Hepatocyte (in vitro differentiated cells): Measurements from ENCODE around the gene PPP1R12A. TPM values are rescaled to one million over a fixed set of nuclear protein-coding genes. Genes with fewer than 3 reads are reported as not detected.

ENCODE experiments used
- DNase-seq: peaks from one replicate; pipeline ENCODE4 v3.0.0-alpha.2; 2016; ENCODE audit warnings: low spot score
- H2AFZ ChIP-seq: fragments of 200-600 bp; sonication (generic); 2 replicates; pipeline ENCODE4 v1.6.0; 2016; ENCODE audit warnings: antibody characterized with exemption, mild to moderate bottlenecking
- H3K27ac ChIP-seq: fragments of 200-600 bp; sonication (generic); 2 replicates; pipeline ENCODE4 v1.5.1; 2016; ENCODE audit warnings: mild to moderate bottlenecking
- H3K27me3 ChIP-seq: fragments of 200-600 bp; sonication (generic); 2 replicates; pipeline ENCODE4 v1.6.1; 2016
- H3K36me3 ChIP-seq: fragments of 200-600 bp; sonication (generic); replicated peaks from 2 replicates; pipeline ENCODE4 v1.5.1; 2016; ENCODE audit warnings: low read depth; ENCODE audit not compliant: insufficient read depth
- H3K4me1 ChIP-seq: fragments of 200-600 bp; sonication (generic); 2 replicates; pipeline ENCODE4 v1.5.1; 2016; ENCODE audit warnings: mild to moderate bottlenecking, moderate library complexity; ENCODE audit not compliant: insufficient read depth
- H3K4me2 ChIP-seq: fragments of 200-600 bp; sonication (generic); 2 replicates; pipeline ENCODE4 v1.6.0; 2016
- H3K4me3 ChIP-seq: fragments of 200-600 bp; sonication (generic); 2 replicates; pipeline ENCODE4 v1.5.1; 2016; ENCODE audit warnings: mild to moderate bottlenecking
- H3K79me2 ChIP-seq: fragments of 200-600 bp; sonication (generic); 2 replicates; pipeline ENCODE4 v1.6.0; 2017; ENCODE audit warnings: mild to moderate bottlenecking
- H3K9me2 ChIP-seq: fragments of 200-600 bp; sonication (generic); replicated peaks from 2 replicates; pipeline ENCODE4 v1.6.0; 2017; ENCODE audit warnings: mild to moderate bottlenecking; ENCODE audit not compliant: insufficient read depth
- H3K9me3 ChIP-seq: fragments of 200-600 bp; sonication (generic); 2 replicates; pipeline ENCODE4 v1.5.1; 2016; ENCODE audit warnings: low read depth, mild to moderate bottlenecking
- H4K20me1 ChIP-seq: fragments of 200-600 bp; sonication (generic); 2 replicates; pipeline ENCODE4 v1.6.0; 2016; ENCODE audit warnings: mild to moderate bottlenecking; ENCODE audit not compliant: insufficient read depth, poor library complexity, severe bottlenecking
- CTCF ChIP-seq: fragments of 200-600 bp; sonication (generic); IDR thresholded peaks from 2 replicates; pipeline ENCODE4 v1.5.1; 2016; ENCODE audit warnings: antibody characterized with exemption, mild to moderate bottlenecking; ENCODE audit not compliant: poor library complexity
- EZH2 ChIP-seq: fragments of 200-600 bp; sonication (generic); IDR thresholded peaks from 2 replicates; pipeline ENCODE4 v1.6.1; 2016; ENCODE audit warnings: antibody characterized with exemption, mild to moderate bottlenecking, borderline replicate concordance
- EZH2phosphoT487 ChIP-seq: fragments of 200-600 bp; sonication (generic); IDR thresholded peaks from one replicate; pipeline ENCODE4 v1.6.1; 2018; ENCODE audit warnings: antibody characterized with exemption, mild to moderate bottlenecking, low read depth, moderate library complexity; ENCODE audit not compliant: unreplicated experiment, severe bottlenecking
- WGBS: methylation state at CpG from one replicate; pipeline ENCODE4 v1.1.6; 2016; ENCODE audit warnings: low lambda C conversion rate; ENCODE audit errors: missing lambda C conversion rate; 5-methylcytosine and 5-hydroxymethylcytosine counted together
- polyA plus RNA-seq: library from polyadenylated mRNA; unstranded; fragments of >200 nt; fragmentation: Nextera tagmentation; extraction: Ambion mirVana; gene quantifications from 2 replicates; pipeline ENCODE4 v1.2.1, GENCODE V29; 2016
- total RNA-seq: library from RNA; depleted of rRNA; stranded (reverse); fragments of >200 nt; gene quantifications from 2 replicates; pipeline ENCODE4 v1.2.3, GENCODE V29; 2014

The PPP1R12A gene
- total and polyA plus RNA-seq, 2 experiments from 2014 or later, result 71.7 to 74.0 TPM

GRCh38 chr12:79828924-79829323 lies 106.0 kb downstream of the PPP1R12A start:
- H3K79me2 ChIP-seq, result peaks cover 25% of the 10 kb centered on the region
- peaks cover 4% of the 10 kb centered on the region for H4K20me1 ChIP-seq

GRCh38 chr12:79827484-79827883 lies 107.4 kb downstream of the PPP1R12A start:
- H2AFZ ChIP-seq, result no peak overlapping the region
- H3K4me2 ChIP-seq, result no peak overlapping the region
- H3K36me3 ChIP-seq, result no peaks in the 10 kb centered on the region
- DNase-seq, result no peak
- 94% methylated on average over 3 of the region's 3 CpGs for WGBS
- H3K4me3 ChIP-seq, result no peak overlapping the region
- H3K27ac ChIP-seq, result no peak overlapping the region
- peaks cover 15% of the 10 kb centered on the region for H3K79me2 ChIP-seq
- H3K27me3 ChIP-seq, result no peaks in the 10 kb centered on the region
- H3K4me1 ChIP-seq, result no peaks in the 10 kb centered on the region
- H4K20me1 ChIP-seq, result no peaks in the 10 kb centered on the region
- no peak for TF ChIP-seq EZH2
- no peak for TF ChIP-seq EZH2phosphoT487
- no peak for TF ChIP-seq CTCF
- no peaks in the 10 kb centered on the region for H3K9me2 ChIP-seq
- H3K9me3 ChIP-seq, result no peaks in the 10 kb centered on the region

More at GRCh38 chr12:79828924-79829323, 106.0 kb downstream of the PPP1R12A start:
- 98% methylated on average over 2 of the region's 2 CpGs for WGBS
- Histone ChIP-seq H3K9me3 (no peaks in the 10 kb centered on the region), H3K9me2 (no peaks in the 10 kb centered on the region), H2AFZ (no peak overlapping the region), H3K4me3 (no peak overlapping the region), H3K4me2 (no peak overlapping the region), H3K36me3 (no peaks in the 10 kb centered on the region), H3K27me3 (no peaks in the 10 kb centered on the region), H3K27ac (no peak overlapping the region), H3K4me1 (no peaks in the 10 kb centered on the region)
- no peak for TF ChIP-seq EZH2phosphoT487
- TF ChIP-seq EZH2, result no peak
- no peak for TF ChIP-seq CTCF
- DNase-seq, result no peak

DNA sequence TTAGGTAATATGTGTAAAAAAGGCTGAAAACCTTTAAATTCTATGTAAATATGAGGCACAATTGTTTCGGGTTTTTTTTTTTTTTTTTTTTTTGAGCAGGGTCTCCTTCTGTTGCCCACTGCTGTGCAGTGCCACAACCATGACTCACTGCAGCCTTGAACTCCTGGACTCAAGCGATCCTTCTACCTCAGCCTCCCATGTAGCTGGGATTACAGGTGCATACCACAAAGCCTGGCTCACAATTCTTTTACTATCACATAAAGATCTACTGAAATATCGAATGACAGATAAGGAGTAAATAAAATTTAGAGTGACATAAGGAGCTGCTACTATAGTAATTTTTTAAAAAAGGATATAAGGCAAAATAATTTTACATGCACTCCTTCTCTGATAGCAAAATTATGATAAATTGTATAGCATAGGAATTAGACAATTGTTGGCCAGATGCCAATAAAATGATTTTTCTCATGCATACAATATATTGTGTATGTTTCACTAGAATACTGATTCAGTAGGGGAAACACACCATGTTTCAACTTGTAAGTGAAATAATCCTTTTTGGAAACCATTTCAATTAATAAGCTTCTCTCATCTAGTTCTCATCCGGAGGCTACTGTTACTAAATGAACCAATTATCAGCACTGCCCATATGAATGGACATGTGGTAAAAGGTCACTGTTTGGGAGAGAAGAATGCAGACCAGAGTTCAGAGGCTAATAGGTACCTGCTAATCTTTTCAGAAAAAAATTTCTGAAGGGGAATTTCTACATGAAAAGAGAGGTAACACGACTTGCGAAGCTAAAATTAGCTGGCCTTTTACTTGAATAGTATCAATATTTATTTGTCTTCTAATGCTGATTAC lies 108.4 kb downstream of the PPP1R12A start:
- Histone ChIP-seq H3K9me2 (no peaks in the 10 kb centered on the region), H3K79me2 (peaks cover 17% of the 10 kb centered on the region), H3K4me2 (no peak overlapping the region), H3K27ac (no peak overlapping the region), H3K9me3 (no peaks in the 10 kb centered on the region), H3K4me1 (no peaks in the 10 kb centered on the region), H3K36me3 (no peaks in the 10 kb centered on the region), H3K4me3 (no peak overlapping the region), H2AFZ (no peak overlapping the region), H3K27me3 (no peaks in the 10 kb centered on the region), H4K20me1 (no peaks in the 10 kb centered on the region)
- 85% methylated on average over 6 of the region's 6 CpGs for WGBS
- DNase-seq, result no peak
- TF ChIP-seq EZH2, result no peak
- TF ChIP-seq CTCF, result no peak
- no peak for TF ChIP-seq EZH2phosphoT487

- Histone ChIP-seq H3K4me1 (no peaks in the 10 kb centered on the region), H3K9me3 (no peaks in the 10 kb centered on the region), H3K27me3 (no peaks in the 10 kb centered on the region), H3K27ac (no peak overlapping the region), H3K79me2 (peaks cover 10% of the 10 kb centered on the region), H3K9me2 (no peaks in the 10 kb centered on the region), H2AFZ (no peak overlapping the region), H4K20me1 (no peaks in the 10 kb centered on the region), H3K4me2 (no peak overlapping the region), H3K36me3 (no peaks in the 10 kb centered on the region), H3K4me3 (no peak overlapping the region)
- no peak for TF ChIP-seq CTCF
- no peak for TF ChIP-seq EZH2
- TF ChIP-seq EZH2phosphoT487, result no peak
- DNase-seq, result no peak
Measured at GRCh38 chr12:79822475-79822874, 112.4 kb downstream of the PPP1R12A start.
